GM12892 (cell line): ENCODE data around the gene SSH3. TPM values are rescaled to one million over a fixed set of nuclear protein-coding genes. Genes with fewer than 3 reads are reported as not detected.
"Not testable (repeated sequence)": the region's sequence is repeated elsewhere in the genome, so short reads cannot be mapped to it uniquely, and the experiment has no call there.

ENCODE experiments used
- DNase-seq: peaks from one replicate; pipeline ENCODE4 v3.0.0; 2011; ENCODE audit not compliant: insufficient read length
- FAIRE-seq: peaks from 2 replicates; lab custom pipeline; 2011; peaks lifted over from hg19 to GRCh38; lab: Jason Lieb, UNC
- POLR2A ChIP-seq: IDR thresholded peaks from 2 replicates; pipeline ENCODE4 v1.6.1; 2011; ENCODE audit warnings: low read depth, low read length, control low read depth
- POLR2AphosphoS5 ChIP-seq: IDR thresholded peaks from 2 replicates; pipeline ENCODE4 v1.6.1; 2011; ENCODE audit warnings: low read depth, low read length, control low read depth
- TAF1 ChIP-seq: IDR thresholded peaks from 2 replicates; pipeline ENCODE4 v1.6.1; 2011; ENCODE audit warnings: low read depth, mild to moderate bottlenecking, control low read depth, low read length, borderline replicate concordance
- polyA plus RNA-seq: library from polyadenylated mRNA; unstranded; fragments of >200 nt; gene quantifications from one replicate; pipeline ENCODE4 v1.2.1, GENCODE V29; 2012; ENCODE audit warnings: missing spikeins, inconsistent platforms; ENCODE audit not compliant: missing spikeins

Gene SSH3, protein sequence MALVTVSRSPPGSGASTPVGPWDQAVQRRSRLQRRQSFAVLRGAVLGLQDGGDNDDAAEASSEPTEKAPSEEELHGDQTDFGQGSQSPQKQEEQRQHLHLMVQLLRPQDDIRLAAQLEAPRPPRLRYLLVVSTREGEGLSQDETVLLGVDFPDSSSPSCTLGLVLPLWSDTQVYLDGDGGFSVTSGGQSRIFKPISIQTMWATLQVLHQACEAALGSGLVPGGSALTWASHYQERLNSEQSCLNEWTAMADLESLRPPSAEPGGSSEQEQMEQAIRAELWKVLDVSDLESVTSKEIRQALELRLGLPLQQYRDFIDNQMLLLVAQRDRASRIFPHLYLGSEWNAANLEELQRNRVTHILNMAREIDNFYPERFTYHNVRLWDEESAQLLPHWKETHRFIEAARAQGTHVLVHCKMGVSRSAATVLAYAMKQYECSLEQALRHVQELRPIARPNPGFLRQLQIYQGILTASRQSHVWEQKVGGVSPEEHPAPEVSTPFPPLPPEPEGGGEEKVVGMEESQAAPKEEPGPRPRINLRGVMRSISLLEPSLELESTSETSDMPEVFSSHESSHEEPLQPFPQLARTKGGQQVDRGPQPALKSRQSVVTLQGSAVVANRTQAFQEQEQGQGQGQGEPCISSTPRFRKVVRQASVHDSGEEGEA
- 0.30 TPM for polyA plus RNA-seq

DNA sequence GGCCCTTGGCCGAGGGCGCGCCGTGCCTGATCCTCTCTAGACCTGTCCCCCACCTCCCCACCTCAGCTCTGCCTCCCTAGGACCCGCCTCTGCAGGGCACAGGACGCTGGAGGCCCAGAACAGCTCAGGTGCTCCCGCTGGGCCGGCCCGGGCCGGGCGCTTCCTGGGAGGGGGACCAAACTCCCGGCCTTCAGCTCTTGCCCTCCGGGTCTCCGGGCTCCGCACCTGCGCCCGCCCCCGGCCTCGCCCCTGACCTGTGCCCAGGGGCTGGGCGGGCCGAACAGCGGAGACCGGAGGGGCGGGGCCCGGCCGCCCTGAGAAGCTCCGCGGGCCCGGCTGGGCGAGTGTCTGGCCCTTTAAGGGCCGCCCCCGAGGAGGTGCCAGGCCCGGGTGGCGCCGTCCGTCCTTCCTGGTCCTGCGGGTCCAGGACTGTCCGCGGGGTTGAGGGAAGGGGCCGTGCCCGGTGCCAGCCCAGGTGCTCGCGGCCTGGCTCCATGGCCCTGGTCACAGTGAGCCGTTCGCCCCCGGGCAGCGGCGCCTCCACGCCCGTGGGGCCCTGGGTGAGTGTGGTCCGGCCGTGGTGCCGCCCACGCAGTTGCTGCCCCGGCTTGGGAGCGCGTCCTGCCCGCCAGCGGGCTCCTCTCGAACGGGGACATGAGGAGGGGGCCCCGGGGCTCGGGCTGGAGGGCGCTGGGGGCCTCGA lies at the start of gene SSH3:
Gene SSH3 (plus strand): TSS at position 399 of the 703 bp plus-strand sequence. CDS start 96 bp downstream, at position 495.
- no peak for TF ChIP-seq TAF1
- TF ChIP-seq POLR2AphosphoS5, result no peak
- peak; percentile 17; the same call in 1 of the 2 replicates for TF ChIP-seq POLR2A
- no peak for DNase-seq
- FAIRE-seq, result no peak

DNA sequence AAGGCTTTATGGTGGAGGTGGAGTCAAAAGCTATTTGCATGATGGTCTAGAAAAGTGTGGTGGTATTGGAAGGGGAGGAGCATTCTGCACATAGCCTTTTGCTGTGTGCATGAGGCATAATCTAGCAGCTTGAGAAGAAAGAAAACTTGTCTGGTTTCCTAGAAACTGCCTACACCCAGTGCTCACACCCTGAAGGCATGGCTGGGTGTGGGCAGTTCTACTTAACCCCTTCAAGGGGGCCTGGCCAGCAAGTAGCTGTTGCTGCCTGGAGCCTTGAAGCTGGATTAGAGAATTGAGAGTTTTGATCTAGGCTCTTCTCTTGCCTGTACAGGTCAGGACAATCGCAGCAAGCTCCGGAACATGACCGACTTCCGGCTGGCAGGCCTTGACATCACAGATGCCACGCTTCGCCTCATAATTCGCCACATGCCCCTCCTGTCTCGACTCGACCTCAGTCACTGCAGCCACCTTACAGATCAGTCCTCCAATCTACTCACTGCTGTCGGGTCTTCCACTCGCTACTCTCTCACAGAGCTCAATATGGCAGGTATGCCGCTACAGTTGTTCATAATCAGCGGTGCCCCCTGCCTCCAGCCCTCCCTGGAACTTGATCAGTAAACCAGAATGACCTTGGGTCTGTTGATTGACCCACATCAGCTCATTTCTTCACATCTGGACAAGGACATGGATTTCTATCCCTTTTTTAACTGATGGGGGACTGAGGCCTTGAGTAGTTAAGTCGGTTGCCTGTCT lies 49.3 kb upstream of the SSH3 start:
- FAIRE-seq (no peak), DNase-seq (no peak)
- TF ChIP-seq POLR2AphosphoS5 (peak; percentile 5; the same call in 1 of the 2 replicates), POLR2A (no peak; the same call in 1 of the 2 replicates), TAF1 (no peak)

DNA sequence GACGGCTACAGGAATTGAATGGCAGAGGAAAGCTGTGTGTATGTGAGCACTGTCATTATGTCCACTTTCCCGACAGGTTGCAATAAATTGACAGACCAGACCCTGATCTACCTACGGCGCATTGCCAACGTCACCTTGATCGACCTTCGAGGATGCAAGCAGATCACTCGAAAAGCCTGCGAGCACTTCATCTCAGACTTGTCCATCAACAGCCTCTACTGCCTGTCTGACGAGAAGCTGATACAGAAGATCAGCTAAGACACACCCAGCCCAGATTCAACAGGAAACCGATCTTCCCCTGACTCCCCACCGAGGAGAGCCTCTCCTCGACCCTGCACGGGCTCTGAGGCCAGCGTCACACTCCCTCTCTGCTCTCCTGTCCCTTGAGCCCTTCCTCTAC lies 48.5 kb upstream of the SSH3 start:
- TF ChIP-seq POLR2A, result no peak
- no peak for TF ChIP-seq TAF1
- TF ChIP-seq POLR2AphosphoS5, result no peak
- DNase-seq (no peak), FAIRE-seq (no peak)

DNA sequence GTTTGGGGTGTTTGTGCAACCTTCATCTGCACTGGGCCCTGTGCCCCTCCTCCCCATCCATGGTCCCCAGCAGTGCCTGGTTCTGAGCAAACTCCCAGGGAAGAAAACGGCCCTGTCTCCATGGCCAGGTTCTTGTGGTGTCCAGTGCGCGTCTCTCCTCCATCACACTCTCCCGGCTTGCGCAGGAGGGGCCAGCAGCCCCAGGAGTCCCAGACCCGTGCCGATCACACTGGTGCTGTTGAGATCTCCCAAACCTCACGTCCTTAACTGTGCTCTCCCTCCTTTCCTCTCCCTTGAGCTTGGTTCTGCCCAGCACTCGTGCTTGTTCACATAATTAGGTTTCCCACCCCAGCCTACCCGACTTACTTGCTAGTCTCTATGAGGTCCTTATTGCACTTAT lies 48.0 kb upstream of the SSH3 start:
- DNase-seq, result no peak
- FAIRE-seq, result no peak

DNA sequence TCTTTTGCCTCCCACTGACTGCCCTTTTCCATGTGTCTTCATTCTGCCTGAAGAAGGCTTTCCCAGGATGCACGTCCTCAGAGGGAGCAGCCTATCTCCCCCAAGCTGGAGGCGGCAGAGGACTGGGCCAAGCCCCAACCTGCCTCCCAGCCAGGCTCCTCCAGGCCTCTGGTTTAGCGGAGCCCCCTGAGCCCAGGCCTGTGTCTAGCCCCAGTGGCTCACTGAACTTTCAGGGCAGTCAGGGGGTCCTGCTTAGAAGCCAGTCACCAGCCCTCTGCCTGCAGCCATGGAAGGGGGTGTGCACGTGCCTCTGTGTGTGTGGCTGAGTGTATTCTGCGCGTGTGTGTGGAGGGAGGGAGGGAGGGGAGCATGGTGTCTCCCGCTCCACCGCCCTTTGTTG lies 47.5 kb upstream of the SSH3 start:
- no peak for FAIRE-seq
- no peak for DNase-seq
- TF ChIP-seq POLR2AphosphoS5 (no peak; the same call in 1 of the 2 replicates), POLR2A (no peak), TAF1 (no peak)

More for the DNA sequence above, 48.0 kb upstream of the SSH3 start:
- no peak; the same call in 1 of the 2 replicates for TF ChIP-seq POLR2AphosphoS5
- no peak for TF ChIP-seq TAF1
- no peak for TF ChIP-seq POLR2A

DNA sequence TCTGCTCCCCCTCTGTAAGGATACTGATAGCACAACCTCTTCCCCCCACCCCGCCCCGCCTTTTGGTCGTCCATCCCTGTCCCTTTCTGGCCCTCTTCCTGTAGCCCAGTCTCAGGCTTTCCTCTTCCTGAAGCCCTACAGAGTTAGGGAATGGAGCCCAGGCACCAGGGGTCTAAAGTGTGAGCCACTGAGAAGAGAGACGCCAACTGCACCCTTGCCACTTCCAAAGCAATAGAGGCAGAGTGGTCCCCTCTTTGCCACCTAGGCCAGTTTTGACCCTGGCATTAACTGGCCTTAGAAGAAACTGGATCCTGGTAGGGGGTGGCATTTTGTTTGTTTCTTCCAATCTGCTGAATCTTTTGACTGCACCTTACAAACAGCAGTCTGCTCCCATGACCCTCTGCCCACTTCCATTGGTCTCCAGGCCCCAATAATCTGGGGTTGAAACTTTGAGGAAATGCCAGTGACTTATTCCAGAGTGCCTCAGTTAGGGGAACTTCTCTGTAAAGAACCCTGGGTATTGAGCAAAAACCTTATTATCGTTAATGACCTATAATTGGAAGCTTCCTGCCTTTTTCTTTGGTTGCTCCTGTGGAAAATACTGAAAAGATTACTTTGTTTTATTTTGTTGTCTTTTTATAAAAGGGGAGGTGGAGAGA lies 46.7 kb upstream of the SSH3 start:
- 0 out of 2 replicates have a peak, but pooled peaks have one; percentile 12 for TF ChIP-seq POLR2A
- peak; percentile 49; the same call in 1 of the 2 replicates for TF ChIP-seq POLR2AphosphoS5
- TF ChIP-seq TAF1, result no peak
- FAIRE-seq (no peak), DNase-seq (no peak)

DNA sequence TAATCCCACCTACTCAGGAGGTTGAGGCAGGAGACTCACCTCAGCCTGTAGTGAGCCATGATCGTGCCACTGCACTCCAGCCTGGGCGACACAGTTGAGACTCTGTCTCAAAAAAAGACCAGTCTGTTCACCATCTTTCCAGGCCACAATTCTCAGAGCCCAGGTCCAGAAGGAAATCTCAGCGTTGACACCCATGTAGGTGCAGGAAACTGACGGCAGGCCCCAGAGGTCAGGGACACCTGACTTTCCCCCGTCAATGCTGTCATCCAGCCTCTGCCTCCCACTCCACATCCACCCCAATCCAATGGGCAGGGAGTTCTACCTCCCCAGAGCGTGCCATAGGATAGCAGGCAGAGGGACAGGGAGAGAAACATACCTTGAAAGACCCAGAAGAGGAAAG lies 42.9 kb upstream of the SSH3 start:
- FAIRE-seq (no peak), DNase-seq (no peak)
- no peak for TF ChIP-seq POLR2AphosphoS5
- TF ChIP-seq POLR2A, result no peak
- no peak for TF ChIP-seq TAF1

DNA sequence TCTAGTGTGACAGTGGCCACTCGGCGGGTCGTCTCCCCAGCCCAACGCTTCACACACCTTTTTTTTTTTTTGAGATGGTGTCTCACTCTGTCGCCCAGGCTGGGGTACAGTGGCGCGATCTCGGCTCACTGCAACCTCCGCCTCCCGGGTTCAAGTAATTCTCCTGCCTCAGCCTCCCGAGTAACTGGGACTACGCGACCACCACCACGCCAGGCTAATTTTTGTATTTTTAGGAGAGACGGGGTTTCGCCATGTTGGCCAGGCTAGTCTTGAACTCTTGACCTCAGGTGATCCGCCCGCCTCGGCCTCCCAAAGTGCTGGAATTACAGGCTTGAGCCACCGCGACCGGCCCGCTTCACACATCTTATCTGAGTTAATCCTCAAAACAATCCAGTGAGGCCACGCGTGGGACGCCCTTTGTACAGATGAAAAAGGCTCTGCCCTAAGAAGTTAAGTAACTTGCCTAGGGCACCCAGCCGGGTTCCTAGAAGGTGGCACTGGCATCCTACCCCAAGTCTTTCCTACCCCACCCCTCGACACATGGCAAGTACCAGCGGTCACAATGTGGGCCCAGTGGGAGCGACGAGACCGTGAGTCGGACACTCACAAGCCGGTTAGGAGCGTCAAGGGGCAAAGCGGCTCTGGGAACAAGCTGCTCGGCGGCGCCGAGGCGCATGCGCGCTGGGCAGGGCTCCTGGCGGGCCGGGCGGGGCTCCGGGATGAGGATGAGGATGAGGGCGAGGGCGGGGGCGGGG lies 42.3 kb upstream of the SSH3 start:
- not testable (repeated sequence) for FAIRE-seq, DNase-seq

DNA sequence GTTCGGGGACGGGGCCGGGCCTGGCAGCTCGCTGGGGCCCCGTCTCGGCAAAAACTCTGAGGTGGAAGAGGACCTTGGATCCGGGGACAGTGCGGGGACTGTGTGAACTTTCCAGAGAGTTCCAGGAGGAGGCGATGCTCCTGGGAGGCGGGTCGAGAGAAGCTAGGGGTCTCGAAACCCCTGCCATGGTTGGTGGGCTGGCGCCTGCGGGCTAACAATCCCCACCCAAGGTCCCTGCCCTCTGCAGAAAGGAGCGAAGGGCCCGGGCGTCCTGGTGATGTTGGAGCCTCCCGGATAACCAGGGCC lies 41.7 kb upstream of the SSH3 start:
- TF ChIP-seq POLR2AphosphoS5 (no peak), TAF1 (no peak), POLR2A (no peak)
- no peak for DNase-seq
- FAIRE-seq, result no peak
